Measurements from ENCODE around the gene C5AR1.
"Not testable (repeated sequence)": the region's sequence is repeated elsewhere in the genome, so short reads cannot be mapped to it uniquely, and the experiment has no call there.

The C5AR1 gene

DNA sequence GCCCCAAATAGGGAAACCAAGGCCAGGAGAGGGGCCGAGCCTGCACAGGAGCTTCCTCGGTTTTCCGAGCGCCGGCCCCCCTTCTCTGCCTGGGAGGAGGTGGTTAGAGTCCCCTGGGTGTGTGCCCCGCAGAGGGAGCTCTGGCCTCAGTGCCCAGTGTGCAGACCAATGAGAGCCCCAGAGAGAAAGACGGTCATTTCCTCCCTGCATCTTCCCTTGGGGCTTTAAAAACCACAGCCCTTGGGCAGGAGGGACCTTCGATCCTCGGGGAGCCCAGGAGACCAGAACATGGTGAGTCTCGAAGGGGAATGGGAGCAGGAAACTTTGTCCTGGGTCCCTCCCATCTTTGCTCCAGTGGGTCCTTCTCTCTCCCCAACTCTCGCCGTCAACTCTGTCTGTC lies at the start of gene C5AR1:
Gene C5AR1, plus strand, starts transcription at position 254 of the 400 bp plus-strand sequence. Its CDS starts 35 bp downstream, at position 289.
- no peak for DNase-seq

DNA sequence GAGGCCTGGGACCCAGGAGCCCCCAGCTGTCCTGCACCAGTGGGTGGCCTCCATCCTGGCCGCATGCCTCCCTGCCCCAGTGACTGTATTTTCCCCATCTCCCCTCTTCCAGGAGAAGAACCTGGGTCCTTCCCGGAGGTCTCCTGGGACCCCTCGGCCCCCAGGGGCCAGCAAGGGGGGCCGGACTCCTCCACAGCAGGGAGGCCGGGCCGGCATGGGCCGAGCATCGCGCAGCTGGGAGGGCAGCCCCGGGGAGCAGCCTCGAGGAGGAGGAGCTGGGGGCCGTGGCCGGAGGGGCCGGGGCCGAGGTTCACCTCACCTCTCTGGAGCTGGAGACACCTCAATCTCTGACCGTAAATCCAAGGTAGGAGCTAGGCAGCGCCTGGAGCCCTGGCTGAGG lies 49.2 kb upstream of the C5AR1 start:
- DNase-seq: no peak

DNA sequence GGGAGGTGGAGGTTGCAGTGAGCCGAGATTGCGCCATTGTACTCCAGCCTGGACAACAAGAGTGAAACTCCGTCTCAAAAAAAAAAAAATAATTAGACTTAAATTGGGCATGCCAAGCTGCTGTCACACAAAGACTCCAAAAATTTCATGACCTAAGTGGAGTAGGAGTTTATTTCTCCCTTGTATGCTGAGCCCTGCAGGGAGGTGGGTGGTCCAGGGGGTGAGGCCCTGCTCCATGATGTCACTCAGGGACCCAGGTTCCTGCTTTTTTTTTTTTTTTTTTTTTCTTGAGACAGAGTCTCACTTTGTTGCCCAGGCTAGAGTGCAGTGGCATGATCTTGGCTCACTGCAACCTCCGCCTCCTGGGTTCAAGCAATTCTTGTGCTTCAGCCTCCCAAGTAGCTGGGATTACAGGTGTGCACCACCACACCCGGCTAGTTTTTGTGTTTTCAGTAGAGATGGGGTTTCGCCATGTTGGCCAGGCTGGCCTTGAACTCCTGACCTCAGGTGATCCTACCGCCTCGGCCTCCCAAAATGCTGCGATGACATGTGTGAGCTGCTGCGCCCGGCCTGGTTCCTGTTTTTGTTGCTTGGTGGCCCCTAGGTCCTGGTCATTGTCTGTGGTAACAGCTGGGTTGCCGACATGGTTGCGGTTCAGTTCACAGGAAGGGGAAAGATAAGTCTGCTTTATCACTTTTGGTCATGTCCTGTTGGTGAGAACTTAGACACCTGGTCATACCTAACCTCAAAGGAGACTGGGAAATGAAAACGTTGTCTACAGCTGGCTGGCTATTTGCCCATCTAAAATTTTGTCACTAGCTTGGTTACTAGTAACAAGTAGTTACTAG lies 47.5 kb upstream of the C5AR1 start:
- DNase-seq: not testable (repeated sequence)

DNA sequence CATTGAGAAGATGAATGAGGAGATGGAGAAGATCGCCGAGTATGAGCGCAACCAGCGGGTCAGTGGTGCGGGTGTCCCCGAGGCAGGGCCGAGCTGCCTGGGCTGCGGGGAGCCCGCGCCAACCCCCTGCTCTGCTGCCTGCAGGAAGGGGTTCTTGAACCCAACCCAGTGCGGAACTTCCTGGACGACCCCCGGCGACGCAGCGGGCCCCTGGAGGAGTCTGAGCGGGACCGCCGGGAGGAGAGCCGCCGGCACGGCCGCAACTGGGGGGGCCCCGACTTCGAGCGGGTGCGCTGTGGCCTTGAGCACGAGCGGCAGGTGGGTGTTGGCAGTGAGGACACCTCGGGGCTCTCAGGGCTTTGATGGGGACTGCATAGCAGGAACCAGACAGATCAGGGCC lies 45.0 kb upstream of the C5AR1 start:
- DNase-seq: no peak

DNA sequence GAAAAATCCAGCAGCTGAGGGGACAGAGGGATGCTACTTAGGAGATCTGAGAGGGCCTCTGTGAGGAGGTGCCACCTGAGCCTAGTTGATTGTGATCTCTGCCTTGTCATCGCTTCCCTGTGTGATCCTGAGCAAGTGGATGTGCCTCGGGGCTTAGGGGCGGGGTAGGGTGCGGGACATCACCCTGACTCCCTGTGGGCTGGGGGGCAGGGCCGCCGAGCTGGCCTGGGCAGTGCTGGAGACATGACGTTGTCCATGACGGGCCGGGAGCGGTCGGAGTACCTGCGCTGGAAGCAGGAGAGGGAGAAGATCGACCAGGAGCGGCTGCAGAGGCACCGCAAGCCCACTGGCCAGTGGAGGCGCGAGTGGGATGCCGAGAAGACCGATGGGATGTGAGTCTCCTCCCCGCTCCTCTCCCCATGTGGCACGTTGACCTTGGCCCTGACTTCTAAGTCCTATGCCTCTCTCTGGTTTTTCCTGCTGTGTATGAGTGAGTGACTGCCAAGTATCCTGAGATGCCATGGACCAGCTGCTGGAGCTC lies 43.2 kb upstream of the C5AR1 start:
- no peak for DNase-seq

DNA sequence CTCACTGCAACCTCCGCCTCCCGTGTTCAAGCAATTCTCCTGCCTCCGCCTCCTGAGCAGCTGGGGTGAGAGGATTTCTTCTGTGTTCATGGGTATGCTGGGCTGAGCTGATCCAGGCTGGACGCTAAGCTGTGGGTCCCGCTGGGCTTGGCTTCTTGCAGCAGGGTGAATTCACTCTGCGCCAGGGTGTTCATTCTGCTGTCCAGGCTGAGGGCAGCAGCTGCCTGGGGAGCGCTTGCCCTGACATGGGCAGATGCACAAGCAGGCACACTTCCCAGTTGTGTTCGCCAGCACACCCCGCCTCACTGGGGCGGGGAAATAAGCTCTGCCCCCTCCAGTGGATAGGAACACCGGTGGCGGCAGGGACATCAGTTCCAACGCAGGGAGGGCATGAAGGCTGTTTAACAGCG lies 42.3 kb upstream of the C5AR1 start:
- DNase-seq: no peak

DNA sequence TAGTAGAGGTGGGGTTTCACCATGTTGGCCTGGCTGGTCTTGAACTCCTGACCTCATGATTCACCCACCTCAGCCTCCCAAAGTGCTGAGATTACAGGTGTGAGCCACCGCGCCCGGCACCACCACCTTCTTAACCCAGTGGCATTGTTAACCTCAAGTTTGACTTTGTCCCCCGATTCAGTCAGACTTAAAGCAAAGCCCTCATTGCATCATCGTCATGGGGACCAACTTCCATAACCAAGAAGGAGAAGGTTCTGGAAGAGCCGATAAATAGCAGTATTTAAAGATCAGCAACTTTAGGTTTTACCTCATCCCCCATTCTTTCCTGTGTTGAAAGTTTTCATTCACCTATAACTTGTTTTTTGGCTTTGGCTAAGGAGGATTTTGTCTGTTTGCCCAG lies 41.6 kb upstream of the C5AR1 start:
- DNase-seq: no peak

DNA sequence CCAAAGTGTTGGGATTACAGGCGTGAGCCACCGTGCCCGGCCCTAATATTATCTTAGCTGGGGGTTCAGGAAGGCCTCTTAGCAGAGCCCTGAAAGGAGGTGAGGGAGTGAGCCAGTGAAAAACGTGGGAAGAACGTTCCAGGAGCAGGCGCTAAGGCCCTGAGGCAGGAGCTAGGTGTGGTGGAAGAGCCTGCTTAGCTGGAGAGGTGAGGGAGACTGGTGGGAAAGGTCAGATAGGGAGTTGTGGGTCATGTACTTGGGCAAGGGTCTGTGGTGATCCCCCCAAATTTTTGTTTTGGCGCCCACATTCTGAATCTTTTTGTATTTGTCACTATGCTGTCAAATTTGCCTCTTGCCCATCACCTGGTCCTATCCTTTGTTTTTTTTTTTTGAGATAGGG lies 40.1 kb upstream of the C5AR1 start:
- no peak for DNase-seq

DNA sequence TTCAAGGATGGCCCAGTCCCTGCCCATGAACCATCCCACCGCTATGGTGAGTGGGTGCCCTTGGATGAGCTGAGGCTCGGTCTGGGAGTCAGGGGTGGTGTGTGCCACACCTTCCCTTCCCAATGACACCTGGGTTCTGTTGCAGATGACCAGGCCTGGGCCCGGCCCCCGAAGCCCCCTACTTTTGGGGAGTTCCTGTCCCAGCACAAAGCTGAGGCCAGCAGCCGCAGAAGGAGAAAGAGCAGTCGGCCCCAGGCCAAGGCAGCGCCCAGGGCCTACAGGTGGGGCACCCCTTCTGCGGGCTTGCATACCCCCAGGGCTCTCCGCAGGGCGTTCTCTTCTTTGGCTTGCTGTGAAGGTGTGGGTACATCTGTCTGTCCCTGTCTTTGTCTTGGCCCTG lies 39.3 kb upstream of the C5AR1 start:
- DNase-seq: no peak

DNA sequence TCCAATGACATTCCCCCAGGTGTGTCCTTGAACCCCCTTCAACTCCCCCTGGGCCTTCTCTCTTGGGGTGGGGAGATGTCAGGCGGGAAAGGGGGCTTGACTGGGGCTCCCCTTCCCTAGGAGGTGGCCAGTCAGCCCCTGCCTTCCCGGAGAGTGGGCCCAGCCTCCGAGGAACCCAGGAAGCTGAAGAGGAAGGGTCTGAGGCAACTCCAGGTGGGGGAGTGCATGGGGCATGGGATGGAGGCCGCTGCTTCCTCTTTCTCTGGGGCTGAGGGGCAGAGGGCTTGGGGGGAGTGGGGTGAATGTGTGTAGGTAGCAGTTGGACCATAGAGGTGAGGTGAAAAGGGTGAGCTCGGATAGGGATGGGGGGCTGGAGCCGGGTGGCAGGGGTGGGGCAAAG lies 37.7 kb upstream of the C5AR1 start:
- no peak for DNase-seq

DNA sequence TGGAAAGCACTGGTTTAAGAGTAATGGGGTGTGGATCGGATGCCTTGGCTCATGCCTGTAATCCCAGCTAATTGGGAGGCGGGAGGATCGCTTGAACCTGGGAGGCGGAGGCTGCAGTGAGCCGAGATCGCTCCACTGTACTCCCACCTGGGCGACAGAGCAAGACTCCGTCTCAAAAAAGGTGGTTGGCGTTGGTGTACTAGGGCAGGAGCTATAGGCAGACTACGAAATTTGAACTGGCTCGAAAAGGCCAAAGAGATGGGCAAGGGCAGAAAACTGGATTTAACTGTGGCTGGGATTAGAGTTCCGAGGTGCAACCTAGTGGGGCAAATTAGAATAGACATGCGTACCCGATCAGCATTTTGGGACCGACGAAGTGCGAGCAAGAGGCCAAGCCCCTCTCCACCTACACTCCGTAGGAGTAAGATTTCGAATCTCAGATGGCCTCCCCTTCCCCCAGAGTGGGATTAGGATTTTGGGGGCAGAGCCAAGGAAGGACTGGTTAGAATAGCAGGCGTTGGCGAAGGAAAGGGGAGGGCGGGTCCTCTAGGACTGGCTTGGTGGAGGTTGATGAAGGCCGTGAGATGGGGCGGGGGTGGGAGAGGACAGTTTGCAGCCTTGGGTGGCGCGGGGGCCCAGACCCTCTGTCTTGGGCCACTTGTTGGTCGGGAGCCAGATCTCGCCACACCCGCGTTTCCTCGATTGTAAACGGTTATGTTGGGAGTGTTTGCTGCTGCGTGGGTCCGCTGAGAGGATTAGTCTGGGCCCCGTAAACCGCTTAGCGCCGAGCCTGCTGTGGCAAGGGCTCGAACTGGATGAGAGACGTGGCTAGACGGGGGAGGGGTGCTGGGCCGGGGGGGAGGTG lies 37.0 kb upstream of the C5AR1 start:
- DNase-seq: peak; percentile 67

DNA sequence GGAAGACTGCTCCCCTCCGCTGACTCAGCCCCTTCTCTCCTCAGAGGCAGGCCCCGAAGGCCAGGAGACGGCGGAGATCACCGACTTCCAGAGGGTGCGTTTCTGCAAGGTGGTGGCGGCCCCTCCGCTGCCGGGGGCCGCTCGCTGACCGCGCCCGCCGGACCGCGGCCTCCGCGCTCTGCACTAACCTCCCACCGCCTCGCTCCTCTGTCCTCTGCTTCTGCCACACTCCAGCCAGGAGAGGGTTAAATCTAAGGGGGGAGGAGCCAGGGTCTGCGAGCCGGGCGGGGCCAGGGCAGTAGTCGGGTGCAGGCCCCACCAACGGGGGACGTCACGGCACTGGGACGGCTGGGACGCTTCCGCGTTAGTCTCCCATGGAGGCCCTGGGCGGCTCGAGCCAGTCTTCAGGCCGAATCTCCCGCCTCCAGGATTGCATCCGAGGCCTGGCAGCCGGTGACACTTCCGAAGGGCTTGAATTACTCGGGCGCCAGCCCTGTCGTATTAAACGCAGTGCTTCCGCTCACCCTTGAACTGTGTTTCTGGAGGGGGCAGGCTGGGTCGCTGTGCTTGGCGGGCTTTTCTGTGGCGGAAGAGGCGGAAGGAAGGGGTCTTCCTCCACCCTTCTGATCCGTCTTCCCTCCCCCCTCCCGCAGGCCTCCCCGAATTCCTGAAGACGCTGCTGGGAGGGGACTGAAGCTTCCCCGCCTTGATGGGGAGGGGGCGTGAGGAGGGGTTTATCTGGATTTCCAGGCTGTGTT lies 36.2 kb upstream of the C5AR1 start:
- peak; percentile 91 for DNase-seq

DNA sequence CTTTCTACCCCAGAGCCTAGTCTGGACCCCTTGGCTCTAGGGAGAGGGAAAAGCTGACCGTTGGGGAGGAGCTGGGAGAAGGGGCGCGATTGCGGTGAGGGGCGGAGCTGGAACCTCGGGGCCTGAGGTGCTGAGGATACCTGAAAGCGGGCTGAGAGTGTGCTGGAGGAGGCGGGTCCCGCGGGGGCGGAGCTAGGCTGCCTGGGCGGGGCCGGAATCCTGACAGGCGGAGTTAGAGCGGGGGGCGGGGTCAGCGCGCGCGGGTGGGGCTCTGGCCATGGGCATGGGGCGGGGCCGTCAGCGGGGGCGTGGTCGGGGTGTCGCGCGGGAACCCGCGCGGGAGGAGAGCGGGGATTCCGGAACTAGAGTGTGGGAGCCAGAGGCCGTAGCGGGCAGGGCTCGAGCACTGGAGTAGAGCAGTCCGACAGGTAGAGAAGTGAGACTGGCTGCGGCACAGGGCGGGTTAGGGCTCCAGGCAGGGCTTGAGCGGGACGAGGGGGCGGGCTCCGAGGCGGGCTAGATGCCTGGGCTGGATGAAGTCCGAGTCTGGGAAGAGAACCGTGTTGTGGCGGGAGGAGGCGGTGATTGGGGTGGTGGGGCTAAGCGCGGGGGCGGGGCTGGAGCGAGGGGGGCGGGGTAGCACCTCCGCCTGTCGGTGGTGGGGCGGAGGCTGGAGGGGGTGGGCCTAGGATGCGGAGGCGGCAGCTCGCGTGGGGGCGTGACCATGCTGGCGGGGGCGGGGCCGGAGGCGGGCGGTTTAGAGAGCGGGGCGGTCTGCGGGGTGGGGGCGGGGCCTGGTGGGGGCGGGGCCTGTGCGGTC lies 35.4 kb upstream of the C5AR1 start, which contains the start of gene INAFM1:
Gene INAFM1, plus strand, starts transcription at position 815 of the 820 bp plus-strand sequence. CDS start 35 bp downstream, outside the sequence.
- DNase-seq: peak; percentile 99

DNA sequence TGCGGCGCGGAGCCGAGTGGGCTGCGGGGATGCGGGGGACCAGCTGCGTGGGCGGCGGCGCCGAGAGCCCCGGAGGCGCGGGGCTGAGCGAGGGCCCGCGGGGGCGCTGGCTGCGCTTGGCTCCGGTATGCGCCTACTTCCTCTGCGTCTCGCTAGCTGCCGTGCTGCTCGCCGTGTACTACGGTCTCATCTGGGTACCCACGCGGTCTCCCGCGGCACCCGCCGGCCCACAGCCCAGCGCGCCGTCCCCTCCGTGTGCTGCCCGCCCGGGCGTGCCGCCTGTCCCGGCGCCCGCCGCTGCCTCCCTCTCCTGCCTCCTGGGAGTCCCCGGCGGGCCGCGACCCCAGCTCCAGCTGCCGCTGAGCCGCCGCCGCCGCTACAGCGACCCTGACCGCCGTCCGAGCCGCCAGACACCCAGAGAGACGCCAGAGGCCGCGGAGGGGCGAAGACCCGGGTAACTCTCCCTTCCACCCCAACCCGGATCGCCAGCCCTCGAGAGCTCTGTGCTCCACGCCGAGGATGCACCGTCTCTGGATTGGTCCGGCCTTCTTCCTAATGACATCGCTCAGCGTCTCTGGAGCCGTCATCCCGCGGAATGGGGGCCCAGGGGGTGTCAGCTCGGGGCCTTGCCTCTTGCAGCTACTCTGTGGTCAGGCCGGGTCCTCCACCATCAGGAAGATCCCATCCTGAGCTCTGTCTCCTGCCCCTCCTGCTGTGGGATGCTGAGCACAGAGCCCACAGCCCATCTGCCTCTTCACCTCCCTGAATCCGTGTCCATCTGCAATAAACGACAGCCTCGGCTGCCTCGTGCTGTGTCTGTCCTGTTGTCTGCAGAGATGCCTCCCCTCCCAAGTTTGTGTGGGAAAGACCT lies 34.5 kb upstream of the C5AR1 start:
- peak; percentile 26 for DNase-seq

DNA sequence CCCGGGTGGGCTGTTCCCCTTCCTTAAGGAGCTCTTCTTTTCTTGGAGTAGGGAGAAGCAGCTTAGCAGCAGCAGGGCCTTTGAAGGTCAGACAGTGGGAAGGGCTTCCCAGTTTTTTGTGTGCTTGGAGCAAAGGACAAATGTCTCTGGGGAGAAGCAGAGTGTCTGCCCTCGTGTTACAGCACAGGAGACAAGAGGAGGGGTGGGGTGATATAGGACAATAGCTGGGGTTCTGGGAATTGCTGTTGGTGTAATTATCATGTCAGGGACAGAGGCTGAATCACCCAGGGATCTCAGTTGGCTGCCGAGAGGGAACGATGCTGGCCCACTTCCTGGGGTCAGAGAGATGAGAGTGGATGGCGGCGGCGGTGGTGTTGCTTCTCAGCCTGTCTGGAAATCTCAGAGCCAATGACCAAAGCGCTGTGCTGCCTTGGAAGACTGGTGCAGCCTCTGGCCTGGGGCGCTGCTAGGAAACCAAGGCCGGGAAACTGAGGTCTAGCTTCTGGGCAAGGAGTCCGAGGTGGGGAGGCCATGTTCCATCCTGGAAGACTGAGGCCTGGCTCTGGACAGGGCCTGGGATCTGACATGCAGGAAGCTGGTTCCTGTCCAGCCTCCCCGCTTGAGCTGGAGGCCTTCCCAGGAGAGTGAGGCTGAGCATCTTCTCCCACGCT lies 33.7 kb upstream of the C5AR1 start:
- no peak for DNase-seq

DNA sequence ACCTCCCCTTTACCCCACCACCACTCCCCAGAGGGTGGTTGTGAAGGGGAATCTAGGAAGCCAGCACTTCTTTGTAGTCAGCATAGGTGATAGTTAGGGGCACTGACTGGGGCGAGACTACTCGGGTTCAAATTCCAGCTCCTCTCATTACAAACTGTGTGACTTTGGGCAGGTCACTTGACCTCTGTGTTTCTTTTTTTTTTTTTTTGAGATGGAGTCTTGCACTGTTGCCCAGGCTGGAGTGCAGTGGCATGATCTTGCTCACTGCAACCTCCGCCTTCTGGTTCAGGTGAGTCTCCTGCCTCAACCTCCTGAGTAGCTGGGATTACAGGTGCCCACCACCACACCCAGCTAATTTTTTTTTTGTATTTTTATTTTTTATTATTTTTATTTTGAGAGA lies 33.1 kb upstream of the C5AR1 start:
- DNase-seq: not testable (repeated sequence)

DNA sequence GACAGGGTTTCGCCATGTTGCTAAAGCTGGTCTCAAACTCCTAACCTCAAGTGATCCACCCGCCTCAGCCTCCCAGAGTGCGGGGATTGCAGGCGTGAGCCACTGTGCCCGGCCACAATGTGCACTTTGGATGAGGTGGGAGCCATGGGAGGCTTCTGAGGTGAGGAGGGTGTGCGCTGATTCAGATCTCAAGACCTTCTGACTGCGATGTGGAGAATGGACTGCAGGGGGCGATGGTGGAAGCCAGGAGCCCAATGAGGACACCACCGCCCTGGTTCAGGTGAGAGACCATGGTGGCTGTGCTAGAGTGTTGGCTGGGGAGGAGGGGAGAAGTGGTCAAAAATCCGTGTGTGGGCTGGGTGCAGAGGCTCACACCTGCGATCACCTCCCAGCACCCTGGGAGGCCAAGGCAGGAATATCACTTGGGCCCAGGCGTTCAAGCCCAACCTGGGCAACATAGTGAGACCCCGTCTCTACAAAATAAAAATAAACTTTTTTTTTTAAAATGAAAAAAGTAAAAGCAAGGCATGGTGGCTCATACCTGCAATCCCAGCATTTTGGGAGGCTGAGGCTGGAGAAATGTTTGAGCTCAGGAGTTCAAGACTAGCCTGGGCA lies 29.4 kb upstream of the C5AR1 start:
- peak; percentile 72 for DNase-seq

DNA sequence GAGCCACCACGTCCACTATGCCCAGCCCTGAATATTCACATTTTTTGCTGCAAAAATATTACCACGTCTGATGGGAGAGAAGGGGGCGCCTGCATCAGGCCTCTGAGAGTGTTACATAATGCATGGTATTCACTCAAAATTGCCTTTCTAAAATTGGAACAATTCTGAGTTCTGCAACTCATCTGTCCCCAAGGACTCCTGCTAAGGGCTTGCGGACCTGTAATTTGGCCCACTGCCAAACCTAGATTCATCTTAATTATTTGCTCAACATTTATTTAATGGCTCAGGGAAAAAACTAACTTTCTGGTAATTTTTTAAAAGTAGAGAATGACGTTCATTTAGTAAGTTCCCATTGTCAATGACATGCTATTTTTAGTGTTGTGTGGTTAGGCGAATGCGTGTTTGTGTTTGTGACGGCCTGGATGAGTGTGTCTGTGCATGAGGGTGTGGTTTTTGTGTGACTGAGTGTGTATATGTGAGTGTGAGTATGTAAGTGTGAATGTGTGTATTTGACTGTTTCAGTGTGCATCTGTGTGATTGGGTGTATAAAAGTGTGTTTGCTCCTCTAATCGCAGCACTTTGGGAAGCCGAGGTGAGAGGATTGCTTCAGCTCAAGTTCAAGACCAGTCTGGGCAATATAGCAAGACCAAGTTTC lies 26.1 kb upstream of the C5AR1 start:
- DNase-seq: no peak

DNA sequence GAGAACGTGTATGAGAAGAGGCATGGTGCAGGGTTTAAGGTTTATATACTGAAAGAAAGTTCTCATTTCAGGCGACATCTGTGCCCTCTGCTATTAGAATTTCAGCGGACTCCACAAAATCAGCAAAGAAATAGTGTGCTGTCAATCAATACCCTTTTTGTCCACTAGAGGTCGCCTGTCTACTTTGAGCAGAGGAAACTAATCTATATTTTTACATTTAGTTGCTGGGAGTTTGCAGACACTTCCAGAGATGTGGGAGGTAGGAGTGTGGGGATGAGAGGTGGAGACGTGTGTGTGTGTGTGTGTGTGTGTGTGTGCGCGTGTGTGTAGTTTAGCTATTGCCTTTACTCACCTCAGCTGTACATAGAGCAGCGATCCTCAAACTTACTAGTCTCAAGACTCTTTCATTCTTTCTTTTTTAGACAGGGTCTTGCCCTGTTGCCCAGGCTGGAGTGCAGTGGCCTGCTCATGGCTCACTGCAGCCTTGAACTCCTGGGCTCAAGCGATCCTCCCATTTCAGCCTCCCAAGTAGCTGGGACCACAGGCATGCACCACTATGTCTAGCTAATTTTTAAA lies 25.2 kb upstream of the C5AR1 start:
- DNase-seq: no peak

Data from stimulated activated CD4-positive, alpha-beta T cell treated with anti-CD3 and anti-CD28 coated beads, Interleukin-1b, Interleukin-23, amount 100 ng/mL, for 48 hours (primary cell).